Glomerular endothelial cell (primary cell): ENCODE data around the gene POR. TPM values are rescaled to one million over a fixed set of nuclear protein-coding genes. Genes with fewer than 3 reads are reported as not detected.

ENCODE experiments used
- DNase-seq: peaks from one replicate; pipeline ENCODE4 v3.0.0-alpha.2; 2011; ENCODE audit warnings: low read depth, low spot score; ENCODE audit errors: extremely low read depth
- total RNA-seq: library from RNA; depleted of rRNA; stranded (reverse); fragments of >200 nt; gene quantifications from 2 replicates; pipeline ENCODE4 v1.2.3, GENCODE V29; 2015

POR gene
- total RNA-seq, 1 donor from 2014 or later, result 73.0 TPM

DNA sequence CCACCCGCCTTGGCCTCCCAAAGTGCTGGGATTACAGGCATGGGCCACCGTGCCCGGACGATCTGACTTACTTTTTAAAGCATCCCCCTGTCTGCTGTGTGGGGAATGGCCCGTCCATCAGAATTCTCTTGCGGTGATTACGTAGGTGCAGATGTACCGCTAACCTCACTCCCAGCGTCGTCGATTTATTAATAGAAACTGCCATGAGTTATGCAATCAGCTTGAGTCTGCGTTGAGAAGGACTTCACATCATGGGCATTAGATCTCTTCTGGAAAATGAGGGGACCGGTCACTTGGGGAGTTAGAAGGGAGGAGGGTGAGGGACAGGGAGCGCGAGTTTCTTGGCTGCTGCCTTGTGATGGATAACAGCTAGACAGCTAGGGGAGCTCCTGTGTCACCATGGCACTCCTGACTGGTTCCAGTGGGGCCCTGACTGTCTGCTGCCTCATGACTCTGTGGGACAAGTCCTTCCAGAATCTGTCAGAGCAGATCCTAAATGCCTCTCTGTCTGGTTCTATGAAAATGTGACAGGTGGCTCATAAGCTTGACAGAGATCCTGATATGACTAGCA lies 35.2 kb downstream of the POR start:
- no peak for DNase-seq

DNA sequence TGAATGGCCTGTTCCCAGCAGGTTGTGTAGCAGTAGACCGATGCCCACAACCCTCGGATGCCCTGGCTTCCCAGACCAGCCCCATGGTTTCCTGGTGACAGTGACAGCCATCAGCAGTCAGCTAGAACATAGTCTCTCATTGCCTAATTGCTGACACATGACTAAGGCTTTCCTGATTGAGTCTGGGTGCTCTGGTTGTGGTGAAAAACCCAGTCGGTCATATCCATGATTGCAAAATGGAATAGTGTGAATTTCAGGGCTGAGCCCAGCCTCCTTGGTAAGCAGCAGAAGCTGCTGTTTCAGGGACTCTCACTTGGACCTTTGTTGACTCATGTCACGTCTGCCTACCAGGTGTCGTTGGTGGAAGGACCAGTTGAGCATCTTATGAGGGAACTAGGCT lies 36.6 kb downstream of the POR start:
- no peak for DNase-seq

DNA sequence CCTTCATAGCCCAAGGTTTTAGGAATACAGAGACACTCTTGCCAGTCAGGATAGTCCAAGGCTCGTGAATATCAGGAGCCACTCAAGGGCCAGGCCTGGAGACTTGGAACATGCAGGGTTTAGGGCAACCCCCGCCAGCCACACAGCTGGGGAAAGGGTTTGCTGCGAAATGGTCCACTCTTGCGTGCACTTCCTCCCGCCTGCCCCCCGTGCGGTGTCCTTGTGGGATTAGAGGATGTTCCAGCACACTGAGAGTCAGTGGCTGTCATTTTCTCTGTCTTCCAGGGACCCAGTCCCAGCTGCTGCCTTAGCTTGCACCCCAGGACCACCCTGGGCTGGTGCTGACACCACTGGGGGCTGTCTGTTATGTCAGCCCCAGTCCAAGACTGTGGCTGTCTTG lies 38.5 kb downstream of the POR start:
- no peak for DNase-seq

DNA sequence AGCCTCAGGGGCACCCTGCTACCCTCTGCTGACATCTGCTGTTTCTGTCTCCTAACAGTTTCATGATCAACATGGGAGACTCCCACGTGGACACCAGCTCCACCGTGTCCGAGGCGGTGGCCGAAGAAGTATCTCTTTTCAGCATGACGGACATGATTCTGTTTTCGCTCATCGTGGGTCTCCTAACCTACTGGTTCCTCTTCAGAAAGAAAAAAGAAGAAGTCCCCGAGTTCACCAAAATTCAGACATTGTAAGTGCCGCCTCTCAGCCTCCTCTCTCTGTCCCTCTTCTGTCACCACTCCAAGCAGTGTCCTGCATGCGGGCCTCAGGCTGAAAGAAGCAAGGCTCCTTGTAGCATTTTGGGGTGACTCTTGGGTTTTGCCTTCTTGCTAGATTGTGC lies 39.0 kb downstream of the POR start:
- DNase-seq, result no peak

DNA sequence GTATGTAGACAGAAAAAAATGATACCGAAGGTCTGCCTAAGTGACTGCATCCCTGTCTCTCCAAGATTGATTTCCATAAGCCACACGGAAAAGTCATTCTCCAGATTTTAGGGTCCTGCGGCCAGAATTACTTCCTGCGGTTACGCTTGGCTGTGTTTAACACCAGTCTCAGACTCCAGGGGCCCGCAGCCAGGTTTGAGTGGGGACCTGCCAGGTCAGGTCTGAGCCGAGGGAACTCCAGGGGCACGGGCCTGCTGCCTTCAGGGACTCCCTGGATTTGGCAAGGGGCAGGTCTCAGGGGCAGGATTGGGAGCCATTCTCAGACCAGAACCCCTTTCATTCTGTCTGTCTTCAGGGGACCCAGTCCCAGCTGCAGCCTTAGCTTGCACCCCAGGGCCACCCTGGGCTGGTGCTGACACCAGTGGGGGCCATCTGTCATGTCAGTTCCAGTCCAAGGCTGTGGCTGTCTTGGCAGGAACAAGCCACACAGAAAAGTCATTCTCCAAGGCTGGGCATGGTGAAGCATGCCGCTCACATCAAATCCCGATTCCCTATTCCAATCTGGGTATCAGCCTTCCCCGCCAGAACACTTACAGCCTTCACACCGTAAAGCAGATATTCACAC lies 40.5 kb downstream of the POR start:
- DNase-seq, result no peak

DNA sequence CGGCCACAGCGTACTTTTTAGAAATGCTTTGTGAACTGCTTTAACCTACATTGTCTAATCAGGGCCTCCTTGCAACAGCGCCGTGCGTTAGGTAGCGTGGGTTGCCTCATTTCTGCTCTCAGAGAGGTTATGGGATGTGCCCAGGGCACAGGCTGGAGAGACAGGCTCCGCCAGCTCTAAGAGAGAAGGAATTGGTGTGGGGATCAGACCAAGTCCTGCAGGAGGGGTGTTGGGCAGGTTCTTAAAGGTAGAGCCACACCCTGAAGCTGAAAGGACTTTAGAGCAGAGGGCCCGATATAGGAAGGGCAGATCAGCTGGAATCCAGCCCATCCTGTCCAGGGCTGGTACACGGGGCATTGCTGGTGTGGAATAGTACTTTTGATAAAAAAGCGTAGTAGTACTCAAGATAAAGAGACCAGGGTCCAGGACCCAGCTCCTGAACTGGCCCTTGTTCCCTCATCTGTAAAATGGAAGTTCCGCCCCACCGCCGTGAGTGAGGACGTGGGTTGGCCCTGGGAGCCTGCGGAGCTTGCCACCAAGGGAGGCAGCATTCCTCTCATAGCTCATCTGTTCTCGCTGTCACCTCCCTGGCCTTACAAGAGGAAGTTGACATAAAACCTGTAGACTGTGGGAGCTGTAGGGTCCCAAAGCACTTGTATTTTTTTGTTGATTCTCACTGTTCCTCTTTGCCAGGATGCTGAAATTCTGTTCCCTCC lies 42.2 kb downstream of the POR start:
- DNase-seq, result no peak

DNA sequence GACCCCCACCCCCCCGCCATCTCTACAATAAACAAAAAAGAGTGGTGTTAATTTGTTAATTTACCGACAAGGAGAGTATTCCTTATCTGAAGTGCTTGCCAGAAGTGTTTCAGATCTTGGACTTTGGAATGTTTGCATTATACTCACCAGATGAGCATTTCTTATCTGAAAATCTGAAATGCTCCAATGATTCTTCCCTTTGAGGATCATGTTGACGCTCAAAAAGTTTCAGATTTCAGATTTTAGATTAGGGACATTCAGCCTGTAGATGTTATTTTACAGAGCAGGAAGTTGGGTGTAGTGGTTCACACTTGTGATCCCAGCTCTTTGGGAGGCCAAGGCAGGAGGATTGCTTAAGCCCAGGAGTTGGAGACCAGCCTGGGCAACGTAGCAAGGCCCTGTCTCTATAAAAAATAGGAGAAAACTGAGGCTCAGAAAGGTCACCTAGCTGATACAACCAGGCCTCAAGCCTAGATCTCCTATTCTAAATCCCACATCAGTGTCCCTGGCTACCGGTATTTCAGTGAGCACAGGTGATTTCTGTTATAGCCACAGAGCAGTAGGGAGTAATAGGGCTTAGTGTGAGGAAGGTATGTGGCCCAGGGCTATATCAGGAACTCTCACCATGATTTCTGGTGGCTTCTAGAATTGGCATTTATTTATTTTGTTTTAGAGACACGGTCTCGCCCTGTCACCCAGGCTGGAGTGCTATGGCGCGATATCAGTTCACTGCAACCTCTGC lies 44.0 kb downstream of the POR start:
- no peak for DNase-seq

DNA sequence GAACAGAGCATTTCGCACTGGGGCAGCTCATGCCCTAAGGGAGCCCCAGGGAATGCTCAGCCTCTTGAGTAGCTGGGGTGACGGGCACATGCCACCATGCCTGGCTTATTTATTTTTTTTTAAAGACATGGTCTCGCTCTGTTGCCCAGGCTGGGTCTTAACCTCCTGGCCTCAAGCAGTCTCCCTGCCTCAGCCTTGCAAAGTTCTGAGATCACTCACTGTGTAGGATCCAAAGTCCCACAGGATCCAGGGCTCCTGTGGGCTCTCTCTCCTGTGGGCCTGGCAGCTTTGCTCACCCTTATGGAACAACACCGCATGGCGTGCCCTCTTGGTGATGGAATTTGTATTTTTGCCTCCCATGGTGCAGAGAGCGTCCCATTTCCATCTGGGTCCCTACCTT lies 45.4 kb downstream of the POR start:
- DNase-seq, result no peak

DNA sequence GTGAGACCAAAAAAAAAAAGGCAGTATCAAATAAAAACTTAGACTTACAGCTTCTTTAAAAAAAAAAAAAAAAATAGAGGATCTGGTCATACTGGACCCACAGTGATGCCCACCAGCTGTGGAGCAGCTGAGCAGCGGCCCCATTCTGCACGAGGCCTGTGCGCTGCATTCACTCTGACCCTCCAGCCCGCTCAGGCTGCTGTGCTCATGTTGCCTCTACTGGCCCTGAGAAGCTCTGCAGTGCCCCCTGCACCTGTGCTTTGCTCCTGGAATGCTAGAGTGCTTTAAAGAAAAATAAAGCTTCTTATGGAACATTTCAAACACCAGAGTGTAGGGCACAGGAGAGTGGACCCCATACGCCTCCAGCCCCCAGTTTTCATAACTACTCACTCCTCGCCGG lies 46.3 kb downstream of the POR start:
- DNase-seq, result no peak

DNA sequence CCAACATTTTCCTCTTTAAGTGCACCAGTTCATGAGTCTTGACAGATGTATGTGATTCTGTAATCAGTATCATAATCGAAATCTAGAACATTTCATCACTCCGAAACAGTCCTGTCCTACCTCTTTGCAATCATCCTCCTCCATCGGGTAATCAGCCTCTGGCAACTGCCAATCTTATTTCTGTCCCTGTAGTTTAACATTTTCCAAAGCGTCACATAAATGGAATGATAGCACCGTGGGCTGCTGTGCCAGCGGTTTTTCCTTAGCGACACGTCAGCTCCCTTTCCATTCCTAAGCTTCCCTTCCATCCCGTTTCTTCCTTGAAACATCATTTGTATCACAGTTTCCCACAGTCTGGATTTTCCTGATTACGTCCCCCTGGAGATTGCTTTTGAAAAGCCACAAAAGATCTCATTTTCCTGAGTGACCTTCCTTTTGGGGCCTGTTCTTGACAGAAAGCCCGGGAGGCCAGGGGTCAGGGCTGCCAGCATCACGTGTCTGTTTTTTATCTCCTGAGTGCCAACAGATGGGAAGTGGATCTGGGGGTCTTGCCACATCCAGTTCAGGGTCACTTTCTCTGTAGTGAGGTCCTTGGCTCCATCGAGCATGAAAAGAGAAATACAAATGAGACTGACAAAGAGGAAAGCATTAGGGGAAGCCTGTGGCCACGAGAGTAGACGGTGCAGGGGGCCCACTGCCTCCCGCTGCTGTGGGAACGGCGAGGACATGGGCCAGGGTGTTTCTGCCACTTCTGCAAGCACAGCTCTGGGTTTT lies 47.8 kb downstream of the POR start:
- no peak for DNase-seq

DNA sequence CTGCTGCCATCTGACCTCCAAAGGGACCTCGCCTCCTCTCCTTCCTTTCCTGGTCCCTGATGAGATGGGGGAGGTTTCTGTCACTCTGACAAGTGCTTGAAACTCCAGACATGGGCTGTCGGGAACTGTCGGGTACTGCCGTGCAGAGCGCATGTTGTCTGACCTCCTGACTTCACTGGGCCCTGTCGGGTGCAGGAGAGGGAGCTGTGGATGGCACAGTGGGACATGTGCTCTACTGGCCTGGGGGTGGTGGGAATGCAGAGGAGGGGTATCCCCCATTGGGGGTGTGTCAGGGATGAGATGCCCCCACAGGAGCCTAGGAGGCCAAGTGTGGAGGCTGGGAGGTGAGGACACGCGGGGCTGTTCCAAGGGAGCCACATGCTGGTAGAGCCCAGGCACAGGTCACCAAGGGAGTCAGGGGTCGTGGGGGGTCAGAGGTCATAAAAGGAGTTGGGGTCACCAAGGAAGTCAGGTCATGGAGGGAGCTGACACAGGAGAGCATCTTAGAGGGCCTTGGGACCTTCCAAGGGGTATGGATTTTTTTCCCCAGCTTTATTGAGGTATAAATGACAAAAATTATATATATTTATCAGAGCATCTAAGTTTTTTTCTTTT lies 48.5 kb downstream of the POR start:
- DNase-seq, result no peak

DNA sequence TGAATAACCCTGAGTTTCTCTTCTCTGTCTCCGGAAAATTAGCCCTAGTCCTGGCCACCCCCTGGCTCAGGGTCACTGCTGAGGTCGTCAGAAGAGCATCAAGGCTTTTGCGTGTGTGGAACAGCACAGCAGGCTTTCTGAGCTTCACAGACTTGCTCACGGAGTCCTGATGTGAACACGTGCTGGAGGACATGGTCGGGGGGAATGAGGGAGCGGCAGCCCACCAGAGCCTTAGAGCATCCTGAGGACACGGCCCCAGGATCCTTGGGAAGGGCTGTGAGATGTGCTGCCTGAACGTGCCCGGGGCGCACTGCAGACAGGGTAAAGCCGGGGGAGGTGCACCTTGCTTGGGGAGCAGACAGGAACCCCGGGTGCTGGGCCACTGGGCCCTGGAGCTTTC lies 50.7 kb downstream of the POR start:
- no peak for DNase-seq

DNA sequence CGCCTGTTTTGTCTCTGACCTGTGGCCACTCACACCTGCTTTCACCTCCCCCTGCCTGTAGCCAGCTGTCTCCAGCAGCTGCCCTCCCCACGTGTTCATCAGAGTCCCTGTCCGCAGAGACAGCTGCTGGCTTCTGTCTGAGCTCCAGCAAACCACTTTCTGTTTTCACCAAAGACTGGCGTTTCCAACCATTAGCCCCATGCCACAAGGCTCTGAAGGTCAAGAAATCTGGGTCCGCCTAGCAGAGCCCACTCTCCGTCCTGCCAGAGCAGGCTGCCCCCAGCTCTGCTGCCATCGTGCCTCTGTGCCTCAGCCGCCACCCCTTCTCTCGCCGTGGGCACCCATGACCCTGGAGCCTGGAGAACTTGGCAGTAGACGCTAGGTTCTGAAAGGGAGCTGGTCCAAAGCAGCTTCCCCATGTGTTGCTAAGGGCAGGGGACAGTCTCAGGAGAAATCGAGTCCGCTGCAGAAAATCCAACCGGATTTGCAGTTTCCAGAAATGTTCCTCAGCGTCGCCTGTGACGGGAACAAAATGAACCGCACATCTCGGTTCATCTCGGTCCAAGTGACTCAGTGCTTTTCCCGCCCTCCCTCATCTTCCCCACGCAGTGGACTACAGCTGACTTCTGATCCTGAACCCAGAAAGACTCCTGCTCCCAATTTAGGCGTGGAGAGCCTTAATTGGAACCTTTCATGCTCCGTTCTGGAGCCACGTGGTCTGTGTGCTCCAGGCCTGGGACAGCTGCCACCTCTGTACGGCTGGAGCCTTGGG lies 51.4 kb downstream of the POR start:
- DNase-seq, result no peak

DNA sequence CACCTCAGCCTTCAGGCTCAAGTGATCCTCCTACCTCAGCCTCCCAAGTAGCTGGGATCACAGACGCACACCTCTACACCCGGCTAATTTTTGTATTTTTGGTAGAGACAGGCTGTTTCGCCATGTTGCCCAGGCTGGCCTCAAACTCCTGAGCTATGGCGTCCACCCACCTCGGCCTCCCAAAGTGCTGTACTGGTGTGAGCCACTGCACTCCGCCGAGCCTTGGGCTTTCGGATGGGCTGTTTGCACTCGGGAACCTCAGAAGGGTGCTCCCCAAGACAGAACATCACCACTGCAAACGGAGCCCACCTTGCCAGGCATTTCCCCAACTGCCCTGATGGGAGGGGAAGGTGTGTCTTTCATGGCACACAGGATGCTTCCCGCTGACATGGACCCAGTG lies 52.1 kb downstream of the POR start:
- DNase-seq, result no peak

DNA sequence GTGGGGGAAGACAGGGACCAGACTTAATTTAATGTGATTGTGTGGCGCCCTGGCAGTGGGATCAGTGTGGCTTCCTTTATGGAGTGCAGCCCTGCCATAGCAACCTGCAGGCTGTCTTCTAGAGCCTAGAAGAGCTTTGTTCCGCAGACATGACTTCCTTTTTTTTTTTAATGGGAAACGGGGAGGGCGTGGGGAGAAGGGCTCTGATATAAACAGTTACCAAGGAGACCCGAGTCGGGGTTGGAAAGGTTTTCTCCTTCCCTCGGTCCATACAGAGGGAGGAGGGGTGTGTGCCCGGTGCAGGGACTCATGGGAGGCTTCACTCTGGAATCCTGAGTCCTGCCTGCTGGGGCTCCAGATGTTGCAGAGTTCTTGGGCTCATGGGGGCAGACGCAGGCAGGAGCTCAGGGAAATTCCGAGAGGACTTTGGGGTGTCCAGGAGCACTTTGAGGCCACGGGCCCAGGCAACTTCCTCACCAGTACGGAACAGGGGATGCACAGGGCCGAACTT lies 52.6 kb downstream of the POR start:
- no peak for DNase-seq

DNA sequence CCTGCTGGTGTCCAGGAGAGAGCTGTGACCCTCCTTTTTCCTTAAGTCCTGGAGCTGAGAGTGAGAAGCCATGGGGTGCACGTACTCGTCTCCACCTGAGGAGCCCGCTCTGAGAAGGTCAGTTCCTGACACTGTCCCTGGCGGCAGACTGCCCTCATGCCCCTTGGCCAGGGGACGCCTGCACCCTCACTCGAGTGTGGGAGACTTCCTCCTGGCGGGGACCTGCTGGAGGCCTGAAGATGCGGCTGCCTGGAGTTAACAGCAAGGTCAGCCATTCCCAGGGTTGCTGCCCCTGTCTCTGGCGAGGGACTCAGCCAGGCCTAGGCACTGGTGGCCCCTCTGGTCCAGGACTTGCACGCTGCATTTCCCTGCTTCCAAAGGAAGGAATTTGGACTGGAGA lies 53.1 kb downstream of the POR start:
- no peak for DNase-seq

DNA sequence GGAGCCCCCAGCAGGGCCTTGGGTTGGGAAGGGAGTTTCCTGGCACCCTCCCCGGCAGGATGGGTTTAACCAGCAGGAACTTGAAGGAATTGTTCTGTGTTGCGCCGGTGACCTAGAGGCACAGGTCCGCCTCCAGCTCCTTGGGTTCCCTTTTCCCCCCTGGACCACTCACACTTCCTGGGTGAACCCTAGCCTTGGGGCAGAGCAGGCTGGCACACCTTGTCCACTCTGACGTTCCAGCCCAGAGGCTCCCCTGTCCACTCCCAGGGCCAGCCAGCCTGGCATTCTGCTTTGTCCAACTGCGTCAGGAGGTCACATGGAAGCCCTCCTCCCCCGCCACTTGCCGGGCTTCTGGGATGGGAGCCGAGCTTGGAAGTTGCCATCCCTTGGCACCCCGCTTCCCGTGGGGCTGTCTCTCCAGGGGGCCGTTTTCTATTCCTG lies 53.6 kb downstream of the POR start:
- no peak for DNase-seq

DNA sequence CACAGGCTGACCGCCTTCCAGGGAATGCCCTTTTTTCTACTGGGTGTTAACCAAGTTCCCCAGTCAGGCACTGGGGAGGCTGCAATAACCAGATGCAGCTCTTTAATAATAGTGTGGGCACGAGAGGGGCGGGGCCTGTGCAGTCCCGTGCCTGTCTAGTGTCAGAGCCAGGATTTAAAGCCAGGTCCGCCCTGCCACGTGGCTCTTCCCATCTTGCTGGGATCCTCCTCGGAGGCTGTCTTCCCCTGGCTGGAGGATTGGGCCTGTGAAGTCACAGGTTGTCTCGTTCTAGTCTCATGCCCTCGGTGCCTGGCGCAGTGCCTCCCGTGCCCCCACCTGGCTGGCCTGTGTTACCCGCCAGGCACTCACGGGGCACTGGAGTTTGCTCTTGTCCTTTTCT lies 54.2 kb downstream of the POR start:
- DNase-seq, result no peak

DNA sequence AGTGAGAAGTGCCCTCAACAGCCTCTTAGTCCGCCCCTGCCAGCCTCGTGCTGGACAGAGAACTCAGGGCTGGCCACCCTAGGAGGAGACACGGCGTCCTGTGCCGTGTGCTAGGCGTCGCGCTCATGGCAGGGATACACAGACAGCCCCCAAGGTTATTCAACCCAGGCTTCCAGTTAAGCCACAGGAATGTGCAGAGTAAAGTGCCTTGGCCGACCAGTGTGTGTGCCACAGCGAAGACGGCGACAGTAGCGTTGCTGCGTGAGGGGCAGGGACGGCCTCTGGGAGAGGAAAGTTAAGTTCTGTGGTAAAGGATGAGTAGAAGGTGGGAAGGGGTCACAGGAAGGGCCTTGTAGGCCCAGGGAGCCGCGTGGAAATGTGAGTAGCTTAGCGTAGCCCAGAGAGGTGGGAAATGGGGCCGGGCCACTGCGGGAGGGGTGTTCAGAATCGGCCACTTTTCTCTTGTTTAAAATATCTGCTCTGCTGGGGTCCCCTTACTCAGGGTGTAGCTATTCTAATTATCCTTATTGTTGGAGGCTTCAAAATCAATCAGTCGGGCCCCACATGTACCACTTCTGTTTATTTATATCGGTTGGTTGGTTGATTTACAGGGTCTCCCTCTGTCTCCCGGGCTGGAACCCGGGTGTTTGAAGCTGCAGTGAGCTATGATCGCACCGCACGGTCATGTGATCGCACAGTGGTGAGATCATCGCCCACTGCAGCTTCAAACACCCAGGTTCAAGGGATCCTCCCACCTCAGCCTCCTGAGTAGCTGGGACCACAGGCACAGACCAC lies 54.9 kb downstream of the POR start:
- no peak for DNase-seq
